HCT116 (cell line): ENCODE measurements around the gene PHF13. TPM values are rescaled to one million over a fixed set of nuclear protein-coding genes. Genes with fewer than 3 reads are reported as not detected.

ENCODE experiments used
- ATAC-seq: fragments of 200-7000 bp; cut with Tn5 transposase; 2 replicates; pipeline ENCODE4 v1.9.1; 2020; ENCODE audit warnings: mild to moderate bottlenecking, moderate library complexity
- BruUV-seq: library from RNA; stranded (reverse); fragments of 400-500 nt; replicated peaks from 2 replicates; lab custom pipeline; 2021; lab: Mats Ljungman, UMichigan
- CTCF ChIA-PET: fragments of 300-600 bp; sonication (Branson Sonifier 250); formaldehyde crosslinking; loops from one replicate; lab custom pipeline; 2021; ENCODE audit warnings: antibody characterized with exemption; lab: Charles Lee
- POLR2A ChIA-PET: fragments of 300-600, 350-600 bp; sonication (Branson Sonifier 250); formaldehyde crosslinking; loops from one replicate; lab custom pipeline; 2021; ENCODE audit warnings: antibody characterized with exemption; lab: Charles Lee
- RAD21 ChIA-PET, 2 experiments: fragments of 300-600 bp; sonication (Branson Sonifier 250); formaldehyde crosslinking; loops; one replicate each; lab custom pipeline; 2023; ENCODE audit warnings: low total read pairs in 2 of 2; ENCODE audit not compliant: uncharacterized antibody in 2 of 2, unreplicated experiment in 2 of 2, low non-redundant PET in 1 of 2; lab: Charles Lee
- DNase-seq: peaks from one replicate; pipeline ENCODE4 v3.0.0-alpha.2; 2010; ENCODE audit warnings: low read depth, low spot score
- H2AFZ ChIP-seq: fragments of 200-600 bp; shearing (Covaris generic), sonication (generic); 2 replicates; pipeline ENCODE4 v1.6.1; 2017; ENCODE audit warnings: low read depth, mixed run types, mixed read lengths, antibody characterized with exemption, low read length; ENCODE audit not compliant: poor library complexity, severe bottlenecking
- H3K27ac ChIP-seq: 2 replicates; pipeline ENCODE4 v1.5.1; 2012; ENCODE audit warnings: low read depth, low read length
- H3K27me3 ChIP-seq: fragments of 200-600 bp; sonication (generic); 2 replicates; pipeline ENCODE4 v1.6.1; 2016; ENCODE audit warnings: mixed run types, low read length, mixed read lengths; ENCODE audit not compliant: insufficient read depth
- H3K36me3 ChIP-seq, 2 experiments: fragments of 200-500 bp in 1 of 2; fragments of 200-600 bp in 1 of 2; sonication (Bioruptor generic) in 1 of 2; sonication (generic) in 1 of 2; 2 replicates each; pipeline versions ENCODE4 v1.5.1 to v1.6.1; 2014 to 2016; ENCODE audit warnings: low read length in 2 of 2, inconsistent platforms in 1 of 2, mixed read lengths in 1 of 2, mixed run types in 1 of 2; ENCODE audit not compliant: insufficient read depth in 2 of 2, control insufficient read depth in 1 of 2
- H3K4me1 ChIP-seq, 2 experiments: fragments of 200-600 bp in 1 of 2; sonication (generic) in 1 of 2; 2 replicates each; pipeline versions ENCODE4 v1.5.1 to v1.6.1; 2012 to 2017; ENCODE audit warnings: low read length in 2 of 2, inconsistent platforms in 1 of 2, mild to moderate bottlenecking in 1 of 2, mixed read lengths in 1 of 2, mixed run types in 1 of 2, moderate library complexity in 1 of 2; ENCODE audit not compliant: insufficient read depth in 2 of 2, control insufficient read depth in 1 of 2
- H3K4me2 ChIP-seq: fragments of 200-600 bp; sonication (generic); 2 replicates; pipeline ENCODE4 v1.6.1; 2017; ENCODE audit warnings: mixed run types, low read length, mixed read lengths
- H3K4me3 ChIP-seq, 2 experiments: fragments of 200-600 bp in 1 of 2; sonication (generic) in 1 of 2; replicated peaks in 1 of 2; 2 replicates each; pipeline ENCODE4 v1.5.1; 2011 to 2016; ENCODE audit warnings: low read length in 2 of 2, control low read depth in 1 of 2, low read depth in 1 of 2, mild to moderate bottlenecking in 1 of 2, mixed read lengths in 1 of 2, mixed run types in 1 of 2
- H3K79me2 ChIP-seq: fragments of 200-600 bp; sonication (generic); 2 replicates; pipeline ENCODE4 v1.6.1; 2017; ENCODE audit warnings: mild to moderate bottlenecking, mixed run types, low read length, moderate library complexity, mixed read lengths; ENCODE audit not compliant: insufficient read depth
- H3K9ac ChIP-seq: fragments of 200-600 bp; sonication (generic); 2 replicates; pipeline ENCODE4 v1.6.1; 2016; ENCODE audit warnings: low read length, mixed read lengths
- H3K9me2 ChIP-seq: fragments of 200-600 bp; sonication (generic), shearing (Covaris generic); 2 replicates; pipeline ENCODE4 v1.6.1; 2017; ENCODE audit warnings: mixed run types, mild to moderate bottlenecking, moderate library complexity; ENCODE audit not compliant: insufficient read depth
- H3K9me3 ChIP-seq, 2 experiments: fragments of 200-500 bp in 1 of 2; fragments of 200-600 bp in 1 of 2; sonication (Bioruptor generic) in 1 of 2; sonication (generic) in 1 of 2; 2 replicates each; pipeline ENCODE4 v1.6.1; 2014 to 2017; ENCODE audit warnings: low read length in 2 of 2, mixed read lengths in 2 of 2, inconsistent platforms in 1 of 2, low read depth in 1 of 2, mild to moderate bottlenecking in 1 of 2, mixed run types in 1 of 2, moderate library complexity in 1 of 2; ENCODE audit not compliant: control insufficient read depth in 1 of 2, insufficient read depth in 1 of 2
- H4K20me1 ChIP-seq: fragments of 200-600 bp; sonication (generic), shearing (Covaris generic); 2 replicates; pipeline ENCODE4 v1.6.1; 2017; ENCODE audit warnings: mixed run types, mild to moderate bottlenecking, moderate library complexity; ENCODE audit not compliant: insufficient read depth
- EGR1 ChIP-seq: IDR thresholded peaks from 2 replicates; pipeline ENCODE4 v1.6.1; 2012; ENCODE audit warnings: low read depth
- ELF1 ChIP-seq: IDR thresholded peaks from 2 replicates; pipeline ENCODE4 v1.6.1; 2012; ENCODE audit warnings: low read depth, borderline replicate concordance
- EZH2 ChIP-seq: fragments of 200-600 bp; sonication (generic); IDR thresholded peaks from 2 replicates; pipeline ENCODE4 v1.6.1; 2017; ENCODE audit warnings: antibody characterized with exemption, mixed run types
- EZH2phosphoT487 ChIP-seq: fragments of 200-600 bp; IDR thresholded peaks from 2 replicates; pipeline ENCODE4 v1.6.1; 2018; ENCODE audit warnings: antibody characterized with exemption, borderline replicate concordance
- FOSL1 ChIP-seq: IDR thresholded peaks from 2 replicates; pipeline ENCODE4 v1.6.1; 2012; ENCODE audit warnings: low read depth
- JUND ChIP-seq: IDR thresholded peaks from 2 replicates; pipeline ENCODE4 v1.6.1; 2012
- POLR2A ChIP-seq: IDR thresholded peaks from 2 replicates; pipeline ENCODE4 v1.7.0; 2011; ENCODE audit warnings: borderline replicate concordance; ENCODE audit not compliant: insufficient read depth, insufficient read length; ENCODE audit errors: extremely low read depth
- POLR2AphosphoS5 ChIP-seq: IDR thresholded peaks from 2 replicates; pipeline ENCODE4 v1.6.1; 2011; ENCODE audit warnings: mild to moderate bottlenecking, low read depth, low read length, moderate library complexity
- RAD21 ChIP-seq: IDR thresholded peaks from 2 replicates; pipeline ENCODE4 v1.6.1; 2012; ENCODE audit warnings: low read depth, mild to moderate bottlenecking
- SIN3A ChIP-seq: IDR thresholded peaks from 2 replicates; pipeline ENCODE4 v1.6.1; 2012; ENCODE audit warnings: low read depth
- SRF ChIP-seq: IDR thresholded peaks from 2 replicates; pipeline ENCODE4 v1.6.1; 2012; ENCODE audit warnings: low read depth
- TCF7L2 ChIP-seq: IDR thresholded peaks from 2 replicates; pipeline ENCODE4 v1.7.0; 2011; ENCODE audit warnings: borderline replicate concordance, inconsistent platforms; ENCODE audit not compliant: insufficient read depth, insufficient read length; ENCODE audit errors: extremely low read depth
- YY1 ChIP-seq: IDR thresholded peaks from 2 replicates; pipeline ENCODE4 v1.6.1; 2011; ENCODE audit warnings: low read length, low read depth, moderate library complexity, mild to moderate bottlenecking; ENCODE audit not compliant: insufficient replicate concordance; ENCODE audit errors: extremely low read depth
- ZBTB33 ChIP-seq: IDR thresholded peaks from 2 replicates; pipeline ENCODE4 v1.6.1; 2011; ENCODE audit warnings: mild to moderate bottlenecking, low read length, moderate library complexity; ENCODE audit not compliant: insufficient replicate concordance; ENCODE audit errors: extremely low read depth
- ZFX ChIP-seq: fragments of 450-650 bp; IDR thresholded peaks from 2 replicates; pipeline ENCODE4 v1.6.1; 2017
- ZNF274 ChIP-seq: fragments of 200-500 bp; sonication (Bioruptor generic); IDR thresholded peaks from 2 replicates; pipeline ENCODE4 v1.6.1; 2014; ENCODE audit warnings: mild to moderate bottlenecking, low read depth, low read length, inconsistent platforms
- intact Hi-C: fragments of 100-400 bp; cut with micrococcal nuclease; formaldehyde crosslinking; loops from 2 replicates; pipeline ENCODE4 v1.10.0; 2022
- total RNA-seq: library from RNA; stranded (reverse); gene quantifications from one replicate; pipeline ENCODE4 v1.2.1, GENCODE V29; 2021; ENCODE audit not compliant: unreplicated experiment
- TF ChIP-seq, protein P1 (sequence below): IDR thresholded peaks from 2 replicates; pipeline ENCODE4 v1.6.1; 2012
- TF ChIP-seq, protein P2 (sequence below), 3 experiments: fragments of 200-600 bp in 1 of 3; sonication (generic) in 1 of 3; IDR thresholded peaks in 2 of 3; conservative IDR thresholded peaks in 1 of 3; 2 replicates each; pipeline ENCODE4 v1.5.1; 2012 to 2017; ENCODE audit warnings: low read depth in 2 of 3, low read length in 2 of 3, antibody characterized with exemption in 1 of 3, borderline replicate concordance in 1 of 3, control low read depth in 1 of 3, mild to moderate bottlenecking in 1 of 3, mixed read lengths in 1 of 3, mixed run types in 1 of 3, moderate library complexity in 1 of 3; ENCODE audit not compliant: insufficient read depth in 1 of 3
- TF ChIP-seq, protein P3 (sequence below): IDR thresholded peaks from 2 replicates; pipeline ENCODE4 v1.6.1; 2012

The PHF13 gene
- total RNA-seq, 1 experiment from 2014 or later = 25.8 TPM

GRCh38 chr1:6668503-6668902, 55.0 kb downstream of the PHF13 start (continued):
- TF ChIP-seq ZBTB33 (no peak), ZNF274 (no peak), SRF (no peak), EZH2 (no peak), SIN3A (no peak), POLR2AphosphoS5 (no peak), YY1 (no peak)

DNA sequence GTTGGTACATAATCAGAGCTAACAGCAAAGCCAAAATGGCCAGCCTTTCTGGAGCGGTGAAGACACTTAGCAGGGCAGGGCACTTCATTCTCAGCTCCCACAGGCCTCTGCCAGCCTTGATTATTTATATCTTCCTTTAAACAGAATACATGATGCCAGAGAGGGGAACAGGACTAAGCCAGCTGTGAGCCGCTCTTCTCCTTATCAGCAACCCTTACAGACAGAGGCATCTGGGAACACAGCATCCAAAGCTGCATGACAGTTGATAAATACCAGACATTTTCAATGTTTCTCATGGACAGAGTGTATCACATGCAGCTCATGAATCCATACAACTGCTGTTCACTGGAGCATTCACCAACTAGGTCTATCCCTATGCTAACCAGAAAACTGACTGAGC, 59.0 kb downstream of the PHF13 start:
- POLR2A ChIA-PET = no interaction called here
- intact Hi-C loops = no loop called here
- no peak for TF ChIP-seq FOSL1
- no peak for TF ChIP-seq EZH2phosphoT487
- no peak for TF ChIP-seq JUND
- TF ChIP-seq, protein P1, sequence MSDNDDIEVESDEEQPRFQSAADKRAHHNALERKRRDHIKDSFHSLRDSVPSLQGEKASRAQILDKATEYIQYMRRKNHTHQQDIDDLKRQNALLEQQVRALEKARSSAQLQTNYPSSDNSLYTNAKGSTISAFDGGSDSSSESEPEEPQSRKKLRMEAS = no peak
- TF ChIP-seq ZFX = no peak
- TF ChIP-seq POLR2A = no peak
- TF ChIP-seq, protein P2, sequence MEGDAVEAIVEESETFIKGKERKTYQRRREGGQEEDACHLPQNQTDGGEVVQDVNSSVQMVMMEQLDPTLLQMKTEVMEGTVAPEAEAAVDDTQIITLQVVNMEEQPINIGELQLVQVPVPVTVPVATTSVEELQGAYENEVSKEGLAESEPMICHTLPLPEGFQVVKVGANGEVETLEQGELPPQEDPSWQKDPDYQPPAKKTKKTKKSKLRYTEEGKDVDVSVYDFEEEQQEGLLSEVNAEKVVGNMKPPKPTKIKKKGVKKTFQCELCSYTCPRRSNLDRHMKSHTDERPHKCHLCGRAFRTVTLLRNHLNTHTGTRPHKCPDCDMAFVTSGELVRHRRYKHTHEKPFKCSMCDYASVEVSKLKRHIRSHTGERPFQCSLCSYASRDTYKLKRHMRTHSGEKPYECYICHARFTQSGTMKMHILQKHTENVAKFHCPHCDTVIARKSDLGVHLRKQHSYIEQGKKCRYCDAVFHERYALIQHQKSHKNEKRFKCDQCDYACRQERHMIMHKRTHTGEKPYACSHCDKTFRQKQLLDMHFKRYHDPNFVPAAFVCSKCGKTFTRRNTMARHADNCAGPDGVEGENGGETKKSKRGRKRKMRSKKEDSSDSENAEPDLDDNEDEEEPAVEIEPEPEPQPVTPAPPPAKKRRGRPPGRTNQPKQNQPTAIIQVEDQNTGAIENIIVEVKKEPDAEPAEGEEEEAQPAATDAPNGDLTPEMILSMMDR (IDR thresholded peaks at IDR 0.05 in 2 of 3, conservative IDR thresholded peaks at IDR 0.05 in 1 of 3; ENCODE audit: borderline replicate concordance in 1 of 3, insufficient read depth in 1 of 3, low read depth in 2 of 3, low read length in 2 of 3) = no peak
- no peak for TF ChIP-seq EZH2
- no peak for TF ChIP-seq ELF1
- TF ChIP-seq TCF7L2 = no peak
- no peak for TF ChIP-seq ZBTB33
- TF ChIP-seq ZNF274 = no peak
- no peak for TF ChIP-seq RAD21
- no peak for TF ChIP-seq EGR1
- no peak for TF ChIP-seq SIN3A
- no peak for TF ChIP-seq YY1
- TF ChIP-seq, protein P3, sequence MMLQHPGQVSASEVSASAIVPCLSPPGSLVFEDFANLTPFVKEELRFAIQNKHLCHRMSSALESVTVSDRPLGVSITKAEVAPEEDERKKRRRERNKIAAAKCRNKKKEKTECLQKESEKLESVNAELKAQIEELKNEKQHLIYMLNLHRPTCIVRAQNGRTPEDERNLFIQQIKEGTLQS = no peak
- TF ChIP-seq SRF = no peak

More for the DNA sequence above, 59.0 kb downstream of the PHF13 start:
- no peak overlapping the region for H3K9ac ChIP-seq
- H3K79me2 ChIP-seq = peaks cover 28% of the 10 kb centered on the region
- no peak overlapping the region for H2AFZ ChIP-seq
- CTCF ChIA-PET = no interaction called here
- H3K36me3 ChIP-seq = peaks cover 5 to 14% of the 10 kb centered on the region in 2 experiments; a peak in 3 of 4 replicates
- H3K4me3 ChIP-seq = no peak overlapping the region
- DNase-seq (no peak), ATAC-seq (no peak)
- no peaks in the 10 kb centered on the region for H3K4me1 ChIP-seq
- no peak overlapping the region for H3K27ac ChIP-seq
- no peaks in the 10 kb centered on the region for H3K9me2 ChIP-seq
- RAD21 ChIA-PET = no interaction called here
- no peak overlapping the region for H3K4me2 ChIP-seq
- BruUV-seq = no TSS peak
- H3K27me3 ChIP-seq = no peaks in the 10 kb centered on the region
- H4K20me1 ChIP-seq = no peaks in the 10 kb centered on the region
- H3K9me3 ChIP-seq = no peaks in the 10 kb centered on the region
